Lower leg skin (tissue), 3 donors: ENCODE results near the gene RIOX2.

ENCODE experiments used
- CTCF ChIP-seq, 3 donors: fragments of 450-650 bp; IDR thresholded peaks; one replicate each; pipeline ENCODE4 v1.5.1; 2016; ENCODE audit warnings: antibody characterized with exemption in 3 of 3, mild to moderate bottlenecking in 3 of 3, moderate library complexity in 2 of 3
- POLR2A ChIP-seq, 2 donors: fragments of 450-650 bp; IDR thresholded peaks; one replicate each; pipeline ENCODE4 v1.6.1; 2016 to 2017; ENCODE audit warnings: antibody characterized with exemption in 2 of 2, mild to moderate bottlenecking in 1 of 2, moderate library complexity in 1 of 2

DNA sequence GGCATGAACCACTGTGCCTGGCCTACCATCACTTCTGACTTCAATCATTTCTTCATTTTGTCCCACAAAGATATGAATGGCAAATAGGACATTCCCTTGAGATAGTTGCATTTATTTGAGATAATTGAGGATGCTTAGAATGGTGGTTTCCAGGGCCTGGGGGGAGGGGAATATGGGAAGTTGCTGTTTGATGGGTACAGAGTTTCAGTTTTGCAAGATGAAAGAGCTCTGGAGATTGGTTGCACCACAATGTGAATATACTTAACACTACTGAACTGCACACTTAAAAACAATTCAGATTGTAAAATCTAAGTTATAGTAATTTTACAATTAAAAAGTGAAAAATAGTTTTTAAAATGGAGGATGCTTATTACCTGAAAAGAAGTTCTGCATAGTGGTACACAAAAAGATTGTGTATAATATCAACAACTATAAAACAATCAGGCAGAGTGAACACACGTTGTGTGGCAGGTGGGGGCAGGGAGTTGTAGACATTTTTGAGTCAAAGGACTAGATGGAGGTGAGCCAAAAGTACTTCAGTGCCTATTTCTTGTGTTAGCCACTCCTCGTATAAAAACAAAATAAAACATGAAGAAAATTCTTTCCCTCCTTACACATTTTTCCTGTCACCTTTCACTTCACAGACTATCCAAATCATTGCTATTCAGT, 18.5 kb upstream of the RIOX2 start:
- TF ChIP-seq CTCF (IDR thresholded peaks at IDR 0.05) (no peak), POLR2A (IDR thresholded peaks at IDR 0.05) (no peak)
